ENCODE measurements around the gene PTF1A.

The PTF1A gene

DNA sequence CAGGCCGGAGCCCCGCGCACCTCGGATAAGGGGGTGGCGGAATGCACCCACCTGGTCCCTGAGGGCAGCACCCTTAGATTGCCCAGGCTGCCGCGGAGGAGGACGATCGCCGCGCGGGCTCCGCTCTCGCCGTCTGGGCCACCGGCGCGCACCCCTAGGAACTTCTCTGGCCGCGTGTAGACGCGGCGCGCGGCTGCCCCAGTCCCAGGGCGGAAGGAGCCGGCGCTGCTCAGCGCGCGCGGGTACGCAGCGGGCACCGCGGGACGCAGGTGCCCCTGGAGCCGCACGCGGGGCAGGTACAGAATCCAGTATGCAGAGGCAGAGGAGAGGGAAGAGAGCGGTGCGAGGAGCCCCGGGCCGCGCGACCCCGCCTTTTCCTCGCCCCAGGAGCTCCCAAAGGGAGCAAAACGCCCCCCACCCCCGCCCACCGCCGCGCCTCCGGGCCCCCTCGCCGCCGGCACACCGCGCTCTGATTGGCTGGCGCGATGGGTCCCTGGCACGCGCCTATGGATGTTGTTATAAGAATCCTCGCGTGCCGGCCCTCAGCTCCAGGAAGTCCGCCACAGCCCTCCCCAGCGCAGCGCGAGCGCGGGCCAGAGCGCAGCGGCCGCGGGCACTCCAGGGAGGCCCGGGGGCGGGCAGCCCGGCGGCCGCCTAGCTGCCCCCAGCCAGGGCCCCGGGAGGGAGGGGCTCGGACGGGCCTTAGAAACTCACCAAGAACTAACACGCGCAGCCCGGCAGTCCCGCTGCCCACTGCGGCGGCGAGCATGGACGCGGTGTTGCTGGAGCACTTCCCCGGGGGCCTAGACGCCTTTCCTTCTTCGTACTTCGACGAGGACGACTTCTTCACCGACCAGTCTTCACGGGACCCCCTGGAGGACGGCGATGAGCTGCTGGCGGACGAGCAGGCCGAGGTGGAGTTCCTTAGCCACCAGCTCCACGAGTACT is at the start of gene PTF1A:
PTF1A (plus strand) TSS at position 549 of the 948 bp plus-strand sequence; CDS start at position 768, 219 bp downstream.
- DNase-seq = no peak

GRCh38 chr10:23146258-23146657 is 45.9 kb upstream of the PTF1A start:
- DNase-seq = no peak

GRCh38 chr10:23147035-23147434 is 45.1 kb upstream of the PTF1A start:
- no peak for DNase-seq

- DNase-seq = no peak
Observed at GRCh38 chr10:23148214-23148613, 43.9 kb upstream of the PTF1A start.

DNA sequence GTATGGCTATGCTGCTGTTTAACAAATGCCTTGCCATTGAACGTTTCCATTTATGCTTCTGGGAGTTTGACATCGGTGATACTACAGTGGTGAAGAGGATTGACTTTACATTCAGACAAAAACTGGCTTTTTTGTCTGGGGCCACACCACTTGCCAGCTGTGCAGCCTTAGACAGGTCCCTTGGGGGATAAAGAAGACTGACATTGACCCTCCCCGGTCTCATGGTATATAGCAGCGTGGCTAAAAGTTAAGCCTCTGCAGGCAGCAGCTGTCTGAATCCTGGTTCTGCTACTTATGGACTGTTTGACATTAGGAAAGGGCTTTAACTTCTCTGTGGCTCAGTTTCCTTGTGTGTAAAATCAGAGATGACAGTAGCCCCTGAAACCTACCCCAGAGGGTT is 42.0 kb upstream of the PTF1A start:
- DNase-seq = peak; percentile 24

- no peak for DNase-seq
Observed at GRCh38 chr10:23150610-23151009, 41.5 kb upstream of the PTF1A start.

- DNase-seq = no peak
Observed at GRCh38 chr10:23151071-23151470, 41.0 kb upstream of the PTF1A start.

- DNase-seq = no peak
Observed at GRCh38 chr10:23155169-23155568, 36.9 kb upstream of the PTF1A start.

DNA sequence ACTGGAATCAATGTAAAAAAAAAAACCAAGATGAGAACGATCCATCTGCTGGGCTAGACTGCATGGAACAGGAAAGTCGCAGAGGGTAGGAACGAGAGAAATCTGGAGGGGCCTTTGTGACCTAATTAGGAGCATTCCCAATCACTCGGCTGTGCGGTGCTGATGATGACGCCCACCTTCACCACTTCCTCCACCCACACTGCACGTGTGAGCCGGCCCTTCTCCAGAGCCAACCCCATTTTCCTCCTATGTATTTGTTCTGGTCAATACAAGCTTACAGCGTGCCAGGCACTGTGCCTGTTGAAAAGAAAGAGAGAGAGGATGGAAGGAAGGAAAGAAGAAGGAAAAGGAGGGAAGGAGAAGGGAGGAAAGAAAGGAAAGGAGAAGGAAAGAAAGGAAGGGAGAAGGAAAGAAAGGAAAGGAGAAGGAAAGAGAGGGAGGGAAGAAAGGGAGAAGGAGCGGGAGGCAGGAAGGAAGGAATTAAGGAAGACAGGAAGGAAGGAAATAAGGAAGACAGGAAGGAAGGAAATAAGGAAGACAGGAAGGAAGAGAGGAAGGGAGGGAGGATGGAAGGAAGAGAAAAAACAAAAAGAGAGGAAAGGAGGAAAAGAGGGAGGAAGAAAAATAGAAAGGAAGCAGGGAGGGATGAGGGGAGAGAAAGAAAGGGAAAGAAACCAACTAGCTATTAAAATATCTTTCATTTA is 35.5 kb upstream of the PTF1A start:
- no peak for DNase-seq

- DNase-seq = no peak
Observed at GRCh38 chr10:23157239-23157681, 34.9 kb upstream of the PTF1A start.

DNA sequence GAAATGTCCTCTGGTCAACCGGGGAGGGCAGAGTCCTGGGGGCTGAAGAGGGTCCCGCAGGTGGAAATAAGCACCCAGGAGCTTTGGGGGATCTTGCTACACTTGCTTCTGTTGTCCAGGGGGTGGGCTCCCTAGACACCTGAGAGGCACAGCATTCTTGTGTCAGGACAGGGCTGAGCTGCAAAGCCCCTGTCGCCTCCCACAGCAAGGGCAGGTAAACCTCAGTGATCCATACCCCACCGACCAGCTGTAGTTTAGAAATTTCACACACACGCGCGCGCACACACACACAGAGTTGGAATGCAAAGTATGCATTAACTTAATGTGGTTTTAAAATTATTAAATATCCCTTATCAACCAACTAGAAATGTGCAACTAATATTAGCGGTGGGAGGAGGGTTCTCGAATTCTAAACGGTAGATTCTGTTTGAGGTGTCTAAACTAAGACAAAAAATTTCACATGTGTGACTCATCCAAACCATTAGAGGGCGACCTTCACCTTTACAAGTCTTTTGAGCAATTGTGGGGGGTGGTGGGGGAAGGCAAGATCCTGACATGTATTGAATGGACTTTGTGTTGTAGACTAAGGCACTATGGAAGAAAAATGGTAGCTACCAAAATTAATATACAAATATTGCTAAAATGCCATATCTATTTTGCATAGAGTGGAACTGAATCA is 34.3 kb upstream of the PTF1A start:
- no peak for DNase-seq

DNA sequence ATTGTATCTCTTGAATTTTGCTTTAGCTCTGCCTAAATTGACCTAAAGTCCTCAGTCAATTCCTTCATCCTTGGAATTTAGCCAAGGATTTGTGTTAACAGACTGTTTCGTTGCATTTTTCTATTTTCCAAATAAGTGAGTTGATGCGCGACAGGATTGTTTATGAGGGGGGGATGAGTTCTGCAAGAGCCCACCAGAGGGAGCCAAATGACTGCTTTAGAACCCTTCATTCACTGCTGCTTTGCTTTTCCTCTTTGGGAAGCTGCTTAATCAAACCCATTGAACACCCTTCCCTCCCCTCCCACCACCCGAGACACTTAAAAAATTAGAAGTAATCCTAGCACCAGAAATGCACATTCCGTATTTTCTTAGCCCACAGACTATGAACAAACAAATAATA is 33.7 kb upstream of the PTF1A start:
- peak; percentile 42 for DNase-seq

DNA sequence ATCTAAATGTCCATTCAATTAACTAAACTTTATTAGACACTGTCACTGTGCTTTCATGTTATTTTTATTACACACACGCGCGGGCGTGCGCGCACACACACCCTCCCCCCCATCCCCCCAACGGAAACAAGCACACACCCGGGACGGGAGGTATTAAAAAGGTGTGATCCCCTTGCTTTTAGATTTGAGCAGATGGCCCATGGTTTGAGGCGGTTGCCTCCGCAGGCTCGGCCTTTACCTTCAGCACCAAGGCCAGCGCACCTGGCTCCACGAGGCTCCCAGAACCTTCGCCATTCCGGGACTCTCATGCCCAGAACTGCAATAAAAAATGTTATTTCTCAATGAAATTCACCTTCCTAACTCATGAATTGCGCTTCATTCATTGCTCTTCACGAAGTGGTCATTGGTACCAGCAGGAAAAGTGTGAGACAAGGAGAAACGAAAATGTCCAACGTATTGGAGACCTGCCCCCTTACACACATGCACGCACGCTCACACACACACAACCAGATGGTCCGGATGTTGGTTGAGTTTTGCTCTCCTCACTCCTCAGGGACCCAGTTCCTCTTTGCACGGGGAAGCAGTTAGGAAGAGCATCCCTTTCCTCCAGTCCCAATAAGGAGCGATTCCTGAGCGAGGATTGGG is 20.8 kb upstream of the PTF1A start:
- DNase-seq = peak; percentile 63

DNA sequence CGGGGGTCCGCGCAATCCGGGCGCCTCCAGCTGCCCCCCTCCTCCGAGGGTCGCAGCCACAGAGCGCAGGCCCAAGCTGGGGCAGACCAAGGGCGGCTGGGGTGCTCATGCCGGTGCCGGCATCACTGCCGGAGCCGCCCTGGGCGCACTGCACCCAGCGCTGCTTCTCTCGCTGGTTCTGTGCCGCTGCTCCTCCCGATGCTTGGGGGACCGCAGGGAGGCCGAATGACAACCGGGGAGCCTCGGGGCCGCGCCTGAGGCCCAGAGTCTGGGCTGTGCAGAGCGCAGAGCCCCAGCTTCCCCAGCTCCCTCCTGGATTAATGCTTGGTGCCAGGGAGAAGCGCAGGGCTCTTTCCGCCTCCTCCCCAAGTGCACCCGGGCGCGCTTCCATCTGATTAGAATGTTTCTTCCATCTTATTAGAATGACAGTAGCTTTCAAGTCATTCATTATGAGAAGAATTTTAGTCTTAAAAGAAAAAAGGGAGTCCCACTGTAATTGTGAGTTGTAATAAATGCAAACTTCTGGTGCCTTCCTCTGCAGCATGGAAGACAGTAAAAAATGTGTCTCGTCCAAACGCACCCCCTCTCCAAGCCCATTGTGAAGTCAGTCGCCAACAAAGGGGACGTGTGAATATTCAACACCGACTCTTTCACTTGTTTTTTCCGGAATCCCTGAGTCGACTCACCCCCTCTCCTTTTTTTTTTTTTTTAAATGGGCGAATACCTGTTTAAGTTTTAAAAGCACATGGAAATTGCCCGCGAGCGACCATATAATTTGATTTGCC is 19.5 kb upstream of the PTF1A start:
- no peak for DNase-seq

GRCh38 chr10:23173214-23174073 is 18.7 kb upstream of the PTF1A start:
- no peak for DNase-seq

- DNase-seq = no peak
Observed at GRCh38 chr10:23174074-23174976, 17.8 kb upstream of the PTF1A start.

DNA sequence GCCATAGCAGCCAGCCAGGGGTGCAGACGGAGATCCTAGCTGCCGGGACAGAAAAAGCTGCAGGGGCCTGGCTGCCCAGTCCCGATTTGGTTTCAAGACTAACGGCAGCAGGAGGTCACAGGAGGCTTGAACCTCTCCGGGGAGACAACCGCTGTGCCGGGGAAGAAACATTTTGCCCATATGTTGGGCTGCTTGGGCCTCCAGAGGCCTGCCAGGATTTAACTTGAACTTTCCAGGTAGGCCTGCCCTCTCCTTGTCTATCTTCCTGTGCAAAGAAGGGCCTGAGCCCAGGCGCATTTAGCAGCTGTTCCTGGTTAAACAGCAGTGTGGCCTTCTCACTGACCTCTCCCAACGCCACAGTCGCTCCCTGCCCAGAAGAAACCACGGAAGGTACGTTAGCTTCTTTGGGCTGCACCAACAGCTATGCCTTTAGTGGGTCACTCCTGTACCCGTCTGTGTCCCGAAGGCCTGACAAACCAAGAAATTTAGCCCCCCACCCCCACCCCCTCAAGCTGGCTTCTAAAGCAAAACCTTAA is 17.1 kb upstream of the PTF1A start:
- no peak for DNase-seq

GRCh38 chr10:23186178-23186577 is 5.9 kb upstream of the PTF1A start:
- no peak for DNase-seq

GRCh38 chr10:23186697-23187096 is 5.4 kb upstream of the PTF1A start:
- DNase-seq = no peak

DNA sequence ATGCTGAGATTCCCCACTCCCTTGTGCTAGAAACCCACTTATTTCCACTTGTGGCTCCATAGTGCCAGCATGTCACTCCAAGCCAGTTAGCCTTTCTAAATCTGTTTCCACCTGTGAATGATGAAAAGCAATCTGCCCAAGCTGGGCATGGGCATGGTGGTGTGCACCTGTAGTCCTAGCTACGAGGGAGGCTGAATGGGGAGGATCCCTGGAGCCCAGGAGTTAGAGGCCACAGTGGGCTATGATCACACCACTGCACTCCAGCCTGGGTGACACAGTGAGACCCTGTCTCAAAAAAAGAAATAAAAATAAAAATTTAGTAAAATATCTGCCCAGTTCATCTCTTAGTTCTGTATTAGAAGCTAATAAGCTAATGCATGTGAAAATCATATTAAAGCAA is 5.0 kb upstream of the PTF1A start:
- DNase-seq = no peak

Data from right hindlimb (tissue), 1 donor.